Neutrophil (primary cell): ENCODE measurements around the gene VPS26B.

ENCODE experiments used
- H3K27ac ChIP-seq: fragments of 200-600 bp; sonication (generic); 2 replicates; pipeline ENCODE4 v1.5.1; 2016; ENCODE audit warnings: mild to moderate bottlenecking, moderate library complexity
- H3K27me3 ChIP-seq: fragments of 200-600 bp; sonication (generic); 2 replicates; pipeline ENCODE4 v1.6.0; 2016; ENCODE audit warnings: mild to moderate bottlenecking
- H3K36me3 ChIP-seq: fragments of 200-600 bp; sonication (generic); 2 replicates; pipeline ENCODE4 v1.5.1; 2017
- H3K4me1 ChIP-seq, 2 experiments: fragments of 200-600 bp in 1 of 2; sonication (generic) in 1 of 2; 1 replicate in 1 of 2; 2 replicates in 1 of 2; pipeline versions ENCODE4 v1.5.1 to v1.6.1; 2013 to 2016; ENCODE audit warnings: low read depth in 1 of 2, low read length in 1 of 2, mild to moderate bottlenecking in 1 of 2, moderate library complexity in 1 of 2; ENCODE audit not compliant: control insufficient read depth in 1 of 2, insufficient read depth in 1 of 2
- H3K4me3 ChIP-seq, 2 experiments: fragments of 200-600 bp in 1 of 2; sonication (generic) in 1 of 2; 1 replicate in 1 of 2; 2 replicates in 1 of 2; pipeline ENCODE4 v1.5.1; 2013 to 2016; ENCODE audit warnings: low read depth in 1 of 2, low read length in 1 of 2, mild to moderate bottlenecking in 1 of 2, moderate library complexity in 1 of 2
- H3K9me3 ChIP-seq: fragments of 200-600 bp; sonication (generic); 2 replicates; pipeline ENCODE4 v1.5.1; 2016
- TF ChIP-seq, protein P1 (sequence below): fragments of 200-600 bp; sonication (generic); IDR thresholded peaks from 2 replicates; pipeline ENCODE4 v1.5.1; 2016; ENCODE audit warnings: antibody characterized with exemption

VPS26B gene

GRCh38 chr11:134260503-134260902, 36.0 kb downstream of the VPS26B start:
- Histone ChIP-seq H3K36me3 (peaks cover 84% of the 10 kb centered on the region), H3K9me3 (no peaks in the 10 kb centered on the region), H3K27ac (no peak overlapping the region), H3K4me1 (peaks cover 21% of the 10 kb centered on the region in 2 experiments), H3K4me3 (no peak overlapping the region), H3K27me3 (no peaks in the 10 kb centered on the region)
- TF ChIP-seq, protein P1, sequence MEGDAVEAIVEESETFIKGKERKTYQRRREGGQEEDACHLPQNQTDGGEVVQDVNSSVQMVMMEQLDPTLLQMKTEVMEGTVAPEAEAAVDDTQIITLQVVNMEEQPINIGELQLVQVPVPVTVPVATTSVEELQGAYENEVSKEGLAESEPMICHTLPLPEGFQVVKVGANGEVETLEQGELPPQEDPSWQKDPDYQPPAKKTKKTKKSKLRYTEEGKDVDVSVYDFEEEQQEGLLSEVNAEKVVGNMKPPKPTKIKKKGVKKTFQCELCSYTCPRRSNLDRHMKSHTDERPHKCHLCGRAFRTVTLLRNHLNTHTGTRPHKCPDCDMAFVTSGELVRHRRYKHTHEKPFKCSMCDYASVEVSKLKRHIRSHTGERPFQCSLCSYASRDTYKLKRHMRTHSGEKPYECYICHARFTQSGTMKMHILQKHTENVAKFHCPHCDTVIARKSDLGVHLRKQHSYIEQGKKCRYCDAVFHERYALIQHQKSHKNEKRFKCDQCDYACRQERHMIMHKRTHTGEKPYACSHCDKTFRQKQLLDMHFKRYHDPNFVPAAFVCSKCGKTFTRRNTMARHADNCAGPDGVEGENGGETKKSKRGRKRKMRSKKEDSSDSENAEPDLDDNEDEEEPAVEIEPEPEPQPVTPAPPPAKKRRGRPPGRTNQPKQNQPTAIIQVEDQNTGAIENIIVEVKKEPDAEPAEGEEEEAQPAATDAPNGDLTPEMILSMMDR = no peak

DNA sequence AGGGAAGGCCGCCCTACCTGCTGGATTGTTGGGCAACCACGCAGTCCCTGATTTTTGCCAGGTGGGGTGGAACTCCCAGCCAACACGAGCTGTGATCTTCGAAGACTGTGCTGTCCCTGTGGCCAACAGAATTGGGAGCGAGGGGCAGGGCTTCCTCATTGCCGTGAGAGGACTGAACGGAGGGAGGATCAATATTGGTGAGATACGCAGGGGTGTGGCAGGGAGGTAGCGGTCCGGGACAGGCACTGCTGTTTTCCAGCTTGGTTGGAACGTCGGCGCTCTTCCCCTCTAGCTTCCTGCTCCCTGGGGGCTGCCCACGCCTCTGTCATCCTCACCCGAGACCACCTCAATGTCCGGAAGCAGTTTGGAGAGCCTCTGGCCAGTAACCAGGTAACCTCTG, 36.5 kb downstream of the VPS26B start:
- peaks cover 84% of the 10 kb centered on the region for H3K36me3 ChIP-seq
- TF ChIP-seq, protein P1 = no peak

DNA sequence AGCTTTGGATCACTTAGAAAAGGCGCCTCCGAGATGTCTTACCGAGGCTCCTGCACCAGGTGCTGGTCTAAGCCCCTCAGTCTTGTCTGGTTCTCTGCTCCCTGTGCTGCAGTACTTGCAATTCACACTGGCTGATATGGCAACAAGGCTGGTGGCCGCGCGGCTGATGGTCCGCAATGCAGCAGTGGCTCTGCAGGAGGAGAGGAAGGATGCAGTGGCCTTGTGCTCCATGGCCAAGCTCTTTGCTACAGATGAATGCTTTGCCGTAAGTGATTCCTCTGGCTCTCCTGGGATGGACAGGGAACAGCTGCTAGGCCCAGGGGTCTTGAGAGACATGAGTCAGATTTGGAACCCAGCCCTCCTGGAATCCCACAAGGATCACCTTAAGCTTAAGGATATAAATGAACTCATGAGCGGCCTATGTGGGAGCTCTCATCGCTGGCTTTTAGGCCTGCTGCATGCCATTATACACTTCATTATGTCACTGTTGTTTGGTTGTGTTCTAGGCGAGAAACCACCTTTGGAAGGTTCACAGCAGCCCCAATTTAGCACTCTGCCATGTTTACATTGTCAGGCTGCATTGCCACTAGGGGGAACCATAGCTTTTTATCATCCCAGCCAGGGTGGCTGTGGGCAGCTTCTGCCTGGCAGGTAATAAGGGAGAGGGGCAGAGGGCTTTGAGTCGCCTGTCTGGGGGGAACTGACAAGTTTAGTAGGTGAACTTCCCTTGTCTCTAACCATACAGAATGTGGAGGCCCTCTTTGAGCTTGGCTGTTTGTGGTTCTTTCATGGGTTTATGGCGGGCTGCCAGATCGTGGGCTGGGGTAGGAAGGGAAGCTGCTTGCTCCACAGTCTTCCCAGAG, 37.4 kb downstream of the VPS26B start:
- Histone ChIP-seq H3K27me3 (no peaks in the 10 kb centered on the region), H3K36me3 (peaks cover 80% of the 10 kb centered on the region), H3K4me1 (peaks cover 13 to 21% of the 10 kb centered on the region in 2 experiments), H3K9me3 (no peaks in the 10 kb centered on the region), H3K27ac (no peak overlapping the region), H3K4me3 (no peak overlapping the region)
- TF ChIP-seq, protein P1 = peak; percentile 15

More for the DNA sequence above, 36.5 kb downstream of the VPS26B start:
- Histone ChIP-seq H3K27me3 (no peaks in the 10 kb centered on the region), H3K4me3 (no peak overlapping the region), H3K9me3 (no peaks in the 10 kb centered on the region), H3K4me1 (peaks cover 16 to 21% of the 10 kb centered on the region in 2 experiments), H3K27ac (no peak overlapping the region)

DNA sequence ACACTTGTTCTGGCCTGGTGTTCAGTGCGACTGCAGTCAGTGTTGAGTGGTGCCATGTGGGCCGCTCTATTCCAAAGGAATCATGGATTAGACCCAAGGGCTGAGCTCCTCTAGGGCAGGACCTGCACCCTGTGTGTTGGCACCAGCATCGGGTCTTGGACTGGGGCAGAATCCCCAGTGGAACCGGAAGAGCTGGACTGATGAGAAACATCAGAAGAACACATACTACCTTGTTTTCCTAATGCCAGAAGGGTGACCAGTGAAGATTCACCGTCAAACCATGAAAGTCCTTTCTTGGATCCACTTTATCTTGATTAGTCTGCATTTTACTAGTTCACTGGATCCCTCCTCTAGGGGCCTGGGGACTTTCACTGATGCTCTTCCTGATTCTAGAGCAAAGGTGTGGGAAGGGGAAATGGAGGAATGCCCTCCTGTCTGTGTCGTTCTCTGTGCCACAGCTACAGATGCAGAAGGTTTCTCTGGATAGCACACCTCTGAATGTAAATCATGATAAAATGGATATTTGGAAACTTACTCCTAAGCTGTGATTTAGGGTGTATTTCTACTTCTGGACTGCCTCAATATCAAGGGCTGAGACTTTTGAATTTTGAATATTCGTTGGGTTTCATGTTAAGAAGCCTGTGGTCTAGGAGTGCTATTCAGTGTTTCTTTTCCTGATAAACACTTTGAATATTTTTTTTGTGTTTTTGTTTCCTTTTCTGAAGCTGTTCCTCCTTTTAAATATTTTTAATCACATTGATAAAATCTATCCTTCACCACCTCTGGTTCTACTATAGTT, 40.7 kb downstream of the VPS26B start:
- H3K27ac ChIP-seq = peak overlapping the region; percentile 18
- H3K4me1 ChIP-seq = peaks cover 18 to 30% of the 10 kb centered on the region in 2 experiments
- H3K27me3 ChIP-seq = peaks cover 15% of the 10 kb centered on the region
- peaks cover 48% of the 10 kb centered on the region for H3K36me3 ChIP-seq
- TF ChIP-seq, protein P1 = no peak
- H3K4me3 ChIP-seq = no peak overlapping the region
- no peaks in the 10 kb centered on the region for H3K9me3 ChIP-seq

GRCh38 chr11:134266440-134266839, 42.0 kb downstream of the VPS26B start:
- H3K9me3 ChIP-seq = no peaks in the 10 kb centered on the region
- peaks cover 35% of the 10 kb centered on the region for H3K36me3 ChIP-seq
- peaks cover 14 to 25% of the 10 kb centered on the region in 2 experiments for H3K4me1 ChIP-seq
- TF ChIP-seq, protein P1 = no peak
- H3K27me3 ChIP-seq = peaks cover 28% of the 10 kb centered on the region
- peak overlapping the region; percentile 68 for H3K27ac ChIP-seq
- no peak overlapping the region for H3K4me3 ChIP-seq
